Muscle of arm (tissue), 14 donors: ENCODE measurements around the gene BRSK2. TPM values are rescaled to one million over a fixed set of nuclear protein-coding genes. Genes with fewer than 3 reads are reported as not detected.
"Not testable (repeated sequence)": the region's sequence is repeated elsewhere in the genome, so short reads cannot be mapped to it uniquely, and the experiment has no call there.

ENCODE experiments used
- DNase-seq: peaks from one replicate; pipeline ENCODE4 v3.0.0-alpha.2; 2013
- long read RNA-seq, 11 donors: transcript quantifications; one replicate each; lab custom pipeline, GENCODE V29; 2026
- polyA plus RNA-seq, 12 donors: library from polyadenylated mRNA; unstranded; fragments of 120-200 nt; gene quantifications; one replicate each; pipeline ENCODE4 v1.2.1, GENCODE V29; 2013; ENCODE audit not compliant: insufficient read length in 12 of 12

BRSK2 gene
- 1 to 10 TPM in 7 of 12 donors, under 1 TPM in 3, not detected in 2; 0.59 to 2.6 (median 1.2) TPM for polyA plus RNA-seq
- long read RNA-seq, donor 1, partial matches to known transcripts = 0 of 1 reads
- long read RNA-seq, donor 1, other reads (novel, unspliced or antisense) = 0 of 1 reads
- long read RNA-seq, donor 2 = 0 reads
- long read RNA-seq, donor 3 = 0 reads
- long read RNA-seq, donor 4 = 0 reads
- long read RNA-seq, donor 5 = 0 reads
- long read RNA-seq, donor 6 = 0 reads
- long read RNA-seq, donor 7 = 0 reads
- long read RNA-seq, donor 8 = 0 reads
- long read RNA-seq, donor 9 = 0 reads
- long read RNA-seq, donor 10 = 0 reads
- long read RNA-seq, donor 11 = 0 reads

DNA sequence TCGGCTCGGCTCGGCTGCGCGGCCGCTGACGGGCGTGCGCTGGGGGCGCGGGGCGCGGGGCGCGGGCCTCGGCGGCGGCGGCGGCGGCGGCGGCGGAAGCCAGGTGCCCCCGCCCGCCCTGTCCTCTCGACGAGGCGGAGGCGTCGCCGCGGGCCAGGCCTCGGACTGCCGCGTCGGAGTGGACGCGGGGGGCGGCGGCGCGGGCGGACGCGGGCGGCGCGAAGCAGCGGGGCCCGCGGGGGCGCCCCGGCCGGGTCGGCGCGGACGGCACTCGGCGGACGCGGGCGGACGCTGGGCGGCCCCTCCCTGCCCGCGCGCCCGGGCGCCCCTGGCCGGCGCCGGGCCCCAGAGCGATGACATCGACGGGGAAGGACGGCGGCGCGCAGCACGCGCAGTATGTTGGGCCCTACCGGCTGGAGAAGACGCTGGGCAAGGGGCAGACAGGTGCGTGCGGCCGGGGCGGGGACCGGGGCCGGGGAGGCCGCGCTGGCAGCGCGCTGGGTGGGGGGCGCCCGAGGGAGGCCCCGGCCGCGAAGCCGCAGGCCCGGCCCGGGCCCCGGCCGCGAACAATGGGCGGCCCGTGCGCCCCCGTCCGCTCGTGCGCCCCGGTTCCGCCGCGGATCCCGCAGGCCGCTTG lies at the start of gene BRSK2:
Gene BRSK2, plus strand, starts transcription at position 3 of the 637 bp plus-strand sequence. Its CDS starts 351 bp downstream, at position 354.
- DNase-seq = no peak

- DNase-seq = no peak
These were observed 49.6 kb upstream of the BRSK2 start for GRCh38 chr11:1340111-1340510.

GRCh38 chr11:1341226-1341625 lies 48.5 kb upstream of the BRSK2 start:
- not testable (repeated sequence) for DNase-seq

DNA sequence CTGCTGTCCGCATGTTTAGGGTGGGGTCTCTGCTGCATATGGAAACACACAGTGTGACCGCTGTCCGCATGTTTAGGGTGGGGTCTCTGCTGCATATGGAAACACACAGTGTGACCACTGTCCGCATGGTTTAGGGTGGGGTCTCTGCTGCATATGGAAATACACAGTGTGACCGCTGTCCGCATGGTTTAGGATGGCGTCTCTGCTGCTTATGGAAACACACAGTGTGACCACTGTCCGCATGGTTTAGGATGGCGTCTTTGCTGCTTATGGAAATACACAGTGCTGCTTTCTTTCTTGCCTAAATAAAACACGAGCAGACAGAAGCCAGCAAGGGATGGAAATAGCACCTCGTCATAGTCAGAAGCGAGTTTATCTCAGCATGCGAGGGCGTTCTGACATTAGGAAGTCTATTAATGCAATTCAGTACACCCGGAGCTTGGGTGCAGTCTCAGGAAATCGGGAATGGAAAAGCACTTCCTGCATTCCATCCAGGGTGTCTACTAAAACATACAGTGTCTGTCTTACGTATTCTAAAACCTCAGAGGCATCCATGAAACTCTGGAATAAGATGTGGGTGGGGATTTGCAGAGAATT lies 47.7 kb upstream of the BRSK2 start:
- no peak for DNase-seq

GRCh38 chr11:1342946-1343345 lies 46.8 kb upstream of the BRSK2 start:
- DNase-seq = no peak

DNA sequence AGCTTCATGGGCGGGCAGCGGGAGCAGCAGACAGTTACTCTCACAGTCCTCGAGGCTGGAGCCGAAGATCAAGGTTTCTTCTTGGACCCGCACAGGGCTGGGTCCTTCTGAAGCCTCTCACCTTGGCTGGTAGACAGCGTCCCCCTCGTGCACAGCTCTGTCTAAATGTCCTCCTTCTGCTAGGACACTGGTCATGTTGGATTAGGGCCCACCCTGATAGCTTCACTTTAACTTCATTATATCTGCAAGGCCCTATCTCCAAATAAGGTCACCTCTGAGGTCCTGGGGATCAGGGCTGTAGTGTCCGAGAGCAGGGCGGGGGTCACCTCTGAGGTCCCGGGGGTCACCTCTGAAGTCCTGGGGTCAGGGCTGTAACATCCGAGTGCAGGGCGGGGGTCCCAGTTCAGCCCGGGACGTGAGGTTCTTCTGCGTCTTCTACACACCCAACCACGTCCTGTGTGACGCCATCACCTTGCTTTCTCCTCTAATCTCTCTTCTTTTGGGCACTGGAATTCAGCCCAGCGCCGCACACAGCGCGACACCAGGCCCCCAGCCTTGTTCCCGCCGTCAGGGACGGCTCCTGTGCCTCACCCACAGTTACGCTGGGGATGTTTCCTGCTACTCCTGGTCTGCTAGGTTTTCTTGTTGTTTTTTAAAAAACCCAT lies 46.2 kb upstream of the BRSK2 start:
- DNase-seq = no peak

GRCh38 chr11:1344056-1344635 lies 45.6 kb upstream of the BRSK2 start:
- DNase-seq = no peak

DNA sequence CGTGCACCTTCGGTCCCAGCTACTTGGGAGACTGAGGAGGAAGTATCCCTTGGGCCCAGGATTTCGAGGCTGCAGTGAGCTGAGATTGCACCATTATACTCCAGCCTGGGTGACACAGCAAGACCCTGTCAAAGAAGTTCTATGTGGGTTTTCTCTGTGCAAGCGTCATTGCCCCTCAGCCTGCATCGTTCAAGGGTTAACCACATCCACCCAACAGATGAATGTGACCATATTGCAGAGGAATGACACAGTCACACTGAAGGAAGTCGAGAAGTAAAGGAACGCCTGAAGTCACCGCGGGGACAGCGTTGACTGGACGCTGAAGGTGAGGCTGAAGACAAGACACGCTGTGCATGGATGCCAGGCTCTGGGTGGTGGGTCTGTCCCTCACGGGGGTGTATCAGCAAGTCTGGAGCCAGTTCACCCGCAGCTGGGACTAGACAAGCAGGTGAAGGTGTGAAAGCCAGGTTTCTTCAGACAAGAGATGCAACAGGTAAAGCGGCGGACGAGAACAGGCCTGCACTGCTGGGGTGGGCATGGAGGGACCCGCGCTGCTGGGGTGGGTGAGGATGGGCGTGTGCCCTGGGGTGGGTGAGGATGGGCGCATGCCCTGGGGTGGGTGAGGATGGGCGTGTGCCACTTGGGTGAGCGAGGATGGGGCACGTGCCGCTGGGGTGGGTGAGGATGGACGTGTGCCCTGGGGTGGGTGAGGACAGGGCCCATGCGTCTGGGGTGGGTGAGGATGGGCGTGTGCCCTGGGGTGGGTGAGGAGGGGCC lies 43.8 kb upstream of the BRSK2 start:
- no peak for DNase-seq

- DNase-seq = no peak
These were observed 42.9 kb upstream of the BRSK2 start for GRCh38 chr11:1346669-1347390.

DNA sequence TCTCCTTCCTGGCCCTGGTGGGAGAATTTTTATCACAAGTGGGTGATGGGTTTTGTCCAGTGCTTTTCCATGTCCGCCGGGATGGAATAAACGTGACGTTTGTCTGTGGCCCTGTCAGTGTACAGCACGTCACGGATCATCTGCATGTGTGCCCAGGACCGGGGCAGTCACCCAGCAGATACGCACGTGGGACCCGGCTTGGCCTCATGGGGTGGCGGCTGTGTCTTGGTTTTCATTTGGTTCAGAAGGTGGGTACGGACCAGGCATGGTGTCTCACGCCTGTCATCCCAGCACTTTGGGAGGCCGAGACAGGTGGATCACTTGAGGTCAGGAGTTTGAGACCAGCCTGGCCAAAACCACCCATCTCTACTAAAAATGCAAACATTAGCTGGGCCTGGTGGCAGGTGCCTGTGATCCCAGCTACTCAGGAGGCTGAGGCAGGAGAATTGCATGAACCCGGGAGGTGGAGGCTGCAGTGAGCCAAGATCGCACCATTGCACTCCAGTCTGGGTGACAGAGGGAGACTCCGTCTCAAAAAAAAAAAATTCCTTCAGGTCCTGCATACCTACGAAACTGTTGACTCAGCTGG lies 42.2 kb upstream of the BRSK2 start:
- DNase-seq = not testable (repeated sequence)

- no peak for DNase-seq
These were observed 41.5 kb upstream of the BRSK2 start for GRCh38 chr11:1348146-1348795.

DNA sequence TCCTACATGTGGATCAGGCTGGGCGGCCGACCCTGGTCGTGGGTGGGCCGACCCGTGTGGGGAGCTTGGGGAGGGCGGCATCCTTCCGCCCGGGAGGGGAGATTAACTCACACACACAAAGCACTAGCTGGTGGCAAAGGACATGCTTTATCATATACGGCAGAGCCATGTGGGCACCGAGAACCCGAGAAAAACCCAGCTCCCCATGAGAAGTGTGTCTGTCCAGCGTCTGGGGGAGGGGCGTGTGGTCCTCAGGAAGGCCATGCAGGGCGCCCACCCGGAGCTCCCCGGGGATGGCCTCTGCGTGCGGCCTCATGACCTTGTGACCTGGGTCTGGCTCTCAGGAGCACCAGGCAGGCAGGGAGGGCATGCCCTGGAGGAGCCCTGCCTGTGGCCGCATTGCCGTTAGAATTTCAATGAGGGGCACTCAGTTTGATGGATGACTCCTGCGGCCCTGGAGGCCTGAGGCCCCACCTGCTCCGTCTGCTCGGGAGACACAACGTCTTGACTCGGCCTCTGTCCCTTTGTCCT lies 40.9 kb upstream of the BRSK2 start:
- no peak for DNase-seq

DNA sequence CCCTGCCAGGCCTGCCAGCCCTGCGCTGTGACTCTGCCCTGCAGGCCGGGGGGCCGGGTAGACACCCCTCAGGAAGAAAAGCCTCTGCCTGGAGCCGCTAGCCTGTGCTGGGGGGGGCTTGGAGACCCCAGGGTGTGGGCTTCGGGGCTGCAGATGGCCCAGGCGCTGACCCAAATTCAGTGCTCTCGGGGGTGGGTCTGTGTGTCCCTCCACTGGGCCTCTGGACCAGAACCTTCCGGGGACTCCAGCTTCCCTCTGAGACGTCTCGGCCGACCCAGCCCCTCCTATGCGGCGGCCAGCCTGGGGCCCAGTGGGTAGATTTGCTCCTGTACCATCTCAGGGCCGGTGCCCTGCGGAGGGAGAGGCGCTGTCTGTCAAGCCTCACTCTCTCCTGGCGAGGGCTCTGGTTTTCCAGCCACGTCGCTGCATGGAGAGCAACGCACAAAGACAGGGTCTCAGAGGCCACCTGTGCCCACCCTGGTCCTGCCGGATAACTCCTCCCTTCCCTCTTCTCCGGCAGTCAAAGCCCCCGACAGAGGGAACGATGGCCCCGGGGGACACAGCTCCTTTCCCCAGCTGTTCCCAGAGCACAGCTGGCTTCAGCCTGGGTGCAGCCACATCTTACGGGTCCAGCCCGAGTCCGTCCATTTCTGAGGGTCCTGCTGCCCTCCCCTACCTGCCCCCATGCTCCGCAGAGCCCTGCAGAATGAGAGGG lies 40.2 kb upstream of the BRSK2 start:
- DNase-seq = no peak

DNA sequence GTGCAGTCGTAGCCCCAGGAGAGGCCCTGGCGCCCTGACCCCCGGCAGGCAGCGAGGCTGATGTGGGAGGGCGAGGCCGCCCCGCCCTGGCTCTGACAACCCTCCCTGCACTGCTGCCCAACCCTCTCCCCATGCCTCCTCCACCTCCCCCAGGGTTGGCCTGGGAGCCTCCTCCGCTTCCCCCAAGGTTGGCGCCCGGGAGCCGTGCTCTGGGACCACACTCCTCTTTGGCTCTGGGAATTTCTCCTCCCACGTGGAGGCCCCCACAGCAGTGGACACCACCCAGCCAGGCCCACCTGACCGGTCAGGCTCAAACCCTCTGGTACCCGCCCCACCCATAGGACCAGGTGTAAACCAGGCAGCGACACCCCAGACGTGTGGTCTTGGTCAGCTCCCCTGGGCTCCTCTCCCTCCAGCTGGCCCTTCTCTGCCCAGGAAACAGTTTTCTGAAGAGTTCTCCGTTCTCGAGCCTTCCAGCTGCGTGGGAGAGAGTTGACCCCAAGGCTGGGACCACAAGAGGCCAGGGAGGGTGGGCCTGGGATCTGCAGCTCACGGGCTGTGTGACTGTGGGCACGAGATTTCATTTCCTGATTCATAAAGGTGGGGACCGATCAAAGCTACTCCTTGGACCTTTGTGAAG lies 39.5 kb upstream of the BRSK2 start:
- no peak for DNase-seq

DNA sequence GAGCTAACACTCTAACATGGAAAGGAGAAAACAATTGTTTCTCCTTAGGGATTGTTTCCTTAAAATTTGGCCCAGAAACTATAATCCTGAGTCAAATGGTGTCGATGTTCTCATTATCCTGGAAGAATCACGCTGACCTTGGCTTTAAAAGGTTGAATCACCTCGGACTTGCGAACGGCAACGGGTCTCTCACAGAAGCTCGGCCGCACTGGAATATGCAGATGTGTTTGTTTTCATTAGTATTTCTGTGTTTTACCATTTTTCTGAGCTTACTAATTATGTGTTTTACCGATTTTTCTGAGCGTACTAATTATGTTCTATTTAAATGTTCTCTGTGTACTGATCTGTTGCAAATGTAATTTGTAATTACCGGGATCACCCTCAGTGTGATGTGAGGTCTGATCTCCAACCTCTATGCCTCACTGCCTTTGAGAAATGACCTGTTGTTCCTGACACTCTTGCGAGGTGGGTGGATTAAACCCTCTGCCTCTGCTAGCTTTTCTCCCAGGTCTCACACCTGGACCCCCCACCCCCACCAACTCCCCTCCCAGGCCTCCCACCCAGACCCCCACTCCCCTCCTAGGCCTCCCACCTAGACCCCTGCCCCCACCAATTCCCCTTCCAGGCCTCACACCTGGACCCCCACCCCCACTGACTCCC lies 38.3 kb upstream of the BRSK2 start:
- DNase-seq = no peak

DNA sequence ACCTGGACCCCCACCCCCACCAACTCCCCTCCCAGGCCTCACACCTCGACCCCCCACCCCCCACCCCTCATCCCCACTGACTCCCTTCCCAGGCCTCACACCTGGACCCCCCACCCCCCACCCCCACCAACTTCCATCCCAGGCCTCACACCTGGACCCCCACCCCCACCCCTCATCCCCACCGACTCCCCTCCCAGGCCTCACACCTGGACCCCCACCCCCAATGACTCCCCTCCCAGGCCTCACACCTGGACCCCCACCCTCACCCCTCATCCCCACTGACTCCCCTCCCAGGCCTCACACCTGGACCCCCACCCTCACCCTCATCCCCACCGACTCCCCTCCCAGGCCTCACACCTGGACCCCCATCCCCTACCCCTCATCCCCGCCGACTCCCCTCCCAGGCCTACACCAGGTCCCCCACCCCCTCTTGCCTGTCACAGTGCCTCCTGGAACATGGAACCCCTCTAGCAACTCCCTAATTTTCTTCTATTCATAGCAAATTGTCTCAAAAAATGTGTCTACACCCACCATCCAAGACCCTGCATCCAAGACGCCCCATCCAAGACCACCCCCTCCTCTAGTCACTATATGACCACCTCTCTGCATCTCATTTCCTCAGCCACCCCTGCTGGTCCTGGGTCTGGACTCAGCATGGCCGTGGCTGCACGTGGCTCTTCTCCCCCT lies 36.9 kb upstream of the BRSK2 start:
- DNase-seq = no peak
